ENCODE data around the gene CNTN1.

The CNTN1 gene

DNA sequence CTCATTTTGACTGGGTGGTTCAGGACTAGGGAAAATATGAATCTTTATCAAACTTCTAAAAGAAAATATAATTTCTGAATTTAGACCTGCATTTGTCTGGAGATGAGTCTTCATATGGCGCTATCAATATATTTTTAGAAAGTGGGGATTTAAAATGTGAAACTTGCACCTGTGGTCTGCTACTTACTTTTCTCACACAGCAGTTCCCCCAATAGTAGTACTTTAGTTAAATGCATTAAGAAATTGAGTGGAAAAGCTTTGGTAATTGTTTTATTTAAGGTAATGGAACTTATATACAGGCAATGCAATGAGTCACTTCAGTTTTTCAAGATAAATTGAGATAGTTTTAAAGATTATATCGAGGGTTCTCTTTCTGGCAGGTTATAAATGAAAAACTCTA is 91.9 kb downstream of the CNTN1 start:
- DNase-seq, result no peak

GRCh38 chr12:40788276-40788675 is 96.0 kb downstream of the CNTN1 start:
- DNase-seq, result no peak

GRCh38 chr12:40792792-40793386 is 100.7 kb downstream of the CNTN1 start:
- no peak for DNase-seq

- no peak for DNase-seq
Measured at GRCh38 chr12:40793471-40793870, 101.2 kb downstream of the CNTN1 start.

DNA sequence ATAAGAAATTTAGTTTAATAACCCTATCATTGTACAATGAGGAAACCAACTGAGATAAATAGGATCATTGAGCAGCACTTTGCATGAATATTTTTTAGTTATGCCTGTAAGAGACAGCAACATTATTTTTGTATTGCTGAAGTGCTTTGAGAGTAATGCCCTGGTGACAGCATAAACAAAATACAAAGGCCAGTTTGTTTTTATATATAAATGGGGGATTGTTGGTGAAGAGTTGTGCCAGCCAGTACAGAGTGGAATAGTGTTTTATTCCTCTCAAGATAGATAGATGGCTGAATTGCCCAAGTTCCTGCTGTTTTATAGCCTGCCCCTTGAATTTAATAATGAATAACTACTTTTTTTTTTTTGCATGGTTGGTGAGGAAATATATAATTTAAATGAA is 101.8 kb downstream of the CNTN1 start:
- no peak for DNase-seq

GRCh38 chr12:40801082-40801481 is 108.8 kb downstream of the CNTN1 start:
- no peak for DNase-seq

DNA sequence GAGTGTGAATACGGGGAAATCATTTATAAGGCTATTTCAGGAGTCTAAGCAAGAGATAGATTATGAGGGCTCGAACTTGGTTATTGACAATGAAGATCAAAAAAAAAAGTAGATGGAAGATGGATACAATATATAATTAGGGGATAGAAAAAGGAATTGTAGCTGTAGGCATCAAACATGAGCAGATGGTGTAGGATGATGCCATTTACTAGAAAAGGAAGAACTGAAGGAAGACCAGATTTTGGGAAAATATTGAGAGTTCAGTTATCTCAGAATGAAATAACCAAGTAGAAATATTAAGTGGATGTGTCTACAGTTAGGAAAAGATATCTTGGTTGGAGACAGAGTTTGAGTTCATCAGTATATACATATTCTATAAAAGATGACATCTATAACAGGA is 109.6 kb downstream of the CNTN1 start:
- no peak for DNase-seq

GRCh38 chr12:40802656-40803055 is 110.4 kb downstream of the CNTN1 start:
- DNase-seq, result no peak

DNA sequence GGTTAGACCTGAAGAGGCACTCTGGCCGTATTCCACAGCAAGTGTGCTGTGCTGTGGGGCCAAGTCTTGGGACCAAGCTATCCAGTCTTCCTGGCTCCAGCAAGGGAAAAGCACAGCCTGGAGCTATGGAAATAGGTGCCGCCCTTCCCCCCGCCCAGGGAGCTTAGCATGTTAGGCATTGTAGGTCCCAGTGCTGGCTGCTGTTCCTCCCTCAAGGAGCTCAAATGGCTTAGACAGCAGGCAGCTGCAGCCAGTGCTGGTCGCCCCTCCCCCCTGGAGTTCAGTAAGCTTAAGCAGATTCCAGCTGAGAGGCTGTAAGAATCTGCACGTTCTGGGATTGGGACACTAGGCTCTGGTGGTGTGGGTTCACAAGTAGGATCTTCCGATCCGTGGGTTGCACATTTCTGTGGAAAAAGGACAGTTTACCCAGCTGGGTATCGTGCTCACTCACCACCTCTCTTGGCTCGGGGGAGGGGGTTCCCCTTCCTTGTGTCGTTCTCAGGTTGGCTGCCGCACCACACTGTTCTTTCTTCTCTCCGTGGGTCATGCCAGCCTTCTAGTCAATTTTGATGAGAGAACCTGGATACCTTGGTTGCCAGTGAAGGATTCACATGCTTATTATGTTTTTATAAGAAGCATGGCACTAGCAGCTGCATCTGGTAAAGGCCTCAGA is 127.3 kb downstream of the CNTN1 start:
- DNase-seq, result no peak

- no peak for DNase-seq
Measured at GRCh38 chr12:40820794-40821484, 128.7 kb downstream of the CNTN1 start.

DNA sequence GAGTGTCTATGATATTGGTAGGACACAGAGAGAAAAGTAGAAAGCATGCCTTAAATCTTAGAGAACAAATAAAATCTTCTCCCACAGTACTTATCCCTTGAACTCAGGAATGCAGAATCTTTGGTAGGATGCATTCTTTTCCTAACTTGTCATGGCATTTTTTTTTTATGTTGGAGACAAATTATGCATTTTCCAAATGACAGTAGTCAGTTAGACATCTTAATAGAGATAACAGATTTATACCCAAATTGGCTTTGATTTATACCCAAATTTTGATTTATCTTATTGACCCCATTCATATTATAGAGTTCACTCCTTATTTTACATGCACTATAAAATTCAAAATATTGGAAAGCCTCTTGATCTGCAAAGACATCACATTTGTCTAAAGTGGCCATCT is 132.9 kb downstream of the CNTN1 start:
- no peak for DNase-seq

GRCh38 chr12:40827683-40828592 is 135.7 kb downstream of the CNTN1 start:
- DNase-seq, result no peak

GRCh38 chr12:40828593-40828990 is 136.4 kb downstream of the CNTN1 start:
- no peak for DNase-seq

- DNase-seq, result no peak
Measured at GRCh38 chr12:40829738-40830144, 137.5 kb downstream of the CNTN1 start.

- DNase-seq, result no peak
Measured at GRCh38 chr12:40831916-40832315, 139.7 kb downstream of the CNTN1 start.

GRCh38 chr12:40832668-40833067 is 140.4 kb downstream of the CNTN1 start:
- DNase-seq, result no peak

- DNase-seq, result no peak
Measured at GRCh38 chr12:40833818-40834217, 141.6 kb downstream of the CNTN1 start.

DNA sequence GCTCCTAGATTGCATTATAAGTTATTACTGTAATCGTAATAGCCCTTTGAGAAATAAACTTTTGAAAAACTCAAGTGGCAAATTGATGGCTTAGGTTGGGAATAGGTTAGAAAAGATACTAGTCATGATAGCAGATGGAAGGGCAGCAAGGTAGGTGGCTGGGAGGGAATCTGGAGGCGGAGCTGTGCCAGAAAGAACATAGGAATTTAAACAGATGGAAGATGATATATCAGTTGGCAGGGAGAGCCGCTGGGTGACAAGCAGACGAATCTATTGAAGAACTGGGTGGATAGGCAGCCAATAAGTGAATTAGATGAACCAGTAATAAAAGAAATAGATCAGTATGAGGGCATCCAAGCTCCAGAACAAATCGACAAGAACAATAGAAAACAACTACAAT is 142.1 kb downstream of the CNTN1 start:
- DNase-seq, result no peak

- DNase-seq, result no peak
Measured at GRCh38 chr12:40837891-40838429, 145.7 kb downstream of the CNTN1 start.

DNA sequence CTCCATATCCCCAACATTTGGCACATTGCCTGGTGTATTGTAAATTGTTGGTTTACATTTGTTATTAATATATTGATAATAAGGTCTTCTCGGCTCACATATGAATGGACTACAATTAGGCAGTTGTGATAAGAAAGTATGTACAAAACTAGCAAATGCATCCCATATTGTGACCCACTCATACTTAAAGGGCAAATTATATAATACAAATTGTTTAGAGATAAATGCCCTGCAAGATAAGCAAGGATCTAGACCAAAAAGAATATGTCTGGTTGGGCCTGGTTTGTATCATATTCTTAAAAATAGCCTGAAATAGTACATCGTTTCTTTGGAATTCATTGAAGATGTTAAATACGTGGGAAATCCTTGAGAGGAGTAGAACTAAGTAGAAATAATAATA is 151.3 kb downstream of the CNTN1 start:
- DNase-seq, result no peak

- DNase-seq, result no peak
Measured at GRCh38 chr12:40853221-40853620, 161.0 kb downstream of the CNTN1 start.

GRCh38 chr12:40854604-40855003 is 162.4 kb downstream of the CNTN1 start:
- DNase-seq, result no peak

DNA sequence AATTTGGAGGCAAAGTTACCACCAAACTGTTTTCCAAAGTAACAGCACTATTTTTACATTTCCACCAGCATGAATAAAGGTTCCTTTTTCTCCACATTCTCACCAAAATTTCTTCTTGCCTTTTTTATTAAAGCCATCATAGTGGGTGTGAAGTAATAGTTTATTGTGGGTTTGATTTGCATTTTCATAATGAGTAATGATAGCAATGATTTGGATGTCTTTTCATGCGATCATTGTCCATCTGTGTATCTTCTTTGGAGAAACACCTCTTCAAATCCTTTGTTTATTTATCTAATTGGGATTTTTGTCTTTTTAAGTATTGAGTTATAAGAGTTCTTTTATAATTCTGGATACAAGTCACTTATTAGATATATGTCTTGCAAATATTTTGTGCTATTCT is 172.7 kb downstream of the CNTN1 start:
- DNase-seq, result no peak

Data from MV-4-11 (cell line).